GM19324 (cell line): ENCODE measurements around the gene MRPL42.
"Not testable (repeated sequence)": the region's sequence is repeated elsewhere in the genome, so short reads cannot be mapped to it uniquely, and the experiment has no call there.

ENCODE experiments used
- ATAC-seq: cut with Tn5 transposase; IDR thresholded peaks from one replicate; pipeline ENCODE4 v1.9.1; 2021; ENCODE audit warnings: mild to moderate bottlenecking, moderate library complexity; ENCODE audit not compliant: unreplicated experiment, low FRiP score

Gene MRPL42

DNA sequence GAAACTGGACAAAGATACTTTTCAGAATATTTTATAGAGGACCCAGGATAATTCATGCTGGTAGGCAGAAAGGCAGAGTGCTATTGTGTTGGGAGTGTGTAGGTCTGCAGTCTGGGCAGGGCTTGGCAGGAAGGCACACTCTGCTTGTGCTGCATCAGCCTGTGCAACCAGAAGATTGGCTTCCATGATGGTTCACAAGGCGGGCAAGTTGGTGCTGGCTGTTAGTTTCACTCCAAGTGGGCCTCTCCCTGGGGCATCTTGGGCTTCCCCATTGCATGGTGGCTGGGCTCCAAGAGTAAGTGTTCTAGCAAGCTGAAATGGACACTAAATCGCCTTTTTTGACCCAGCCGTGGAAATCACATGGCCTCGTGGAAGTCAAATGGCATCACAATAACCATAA is 23.7 kb upstream of the MRPL42 start:
- no peak for ATAC-seq

DNA sequence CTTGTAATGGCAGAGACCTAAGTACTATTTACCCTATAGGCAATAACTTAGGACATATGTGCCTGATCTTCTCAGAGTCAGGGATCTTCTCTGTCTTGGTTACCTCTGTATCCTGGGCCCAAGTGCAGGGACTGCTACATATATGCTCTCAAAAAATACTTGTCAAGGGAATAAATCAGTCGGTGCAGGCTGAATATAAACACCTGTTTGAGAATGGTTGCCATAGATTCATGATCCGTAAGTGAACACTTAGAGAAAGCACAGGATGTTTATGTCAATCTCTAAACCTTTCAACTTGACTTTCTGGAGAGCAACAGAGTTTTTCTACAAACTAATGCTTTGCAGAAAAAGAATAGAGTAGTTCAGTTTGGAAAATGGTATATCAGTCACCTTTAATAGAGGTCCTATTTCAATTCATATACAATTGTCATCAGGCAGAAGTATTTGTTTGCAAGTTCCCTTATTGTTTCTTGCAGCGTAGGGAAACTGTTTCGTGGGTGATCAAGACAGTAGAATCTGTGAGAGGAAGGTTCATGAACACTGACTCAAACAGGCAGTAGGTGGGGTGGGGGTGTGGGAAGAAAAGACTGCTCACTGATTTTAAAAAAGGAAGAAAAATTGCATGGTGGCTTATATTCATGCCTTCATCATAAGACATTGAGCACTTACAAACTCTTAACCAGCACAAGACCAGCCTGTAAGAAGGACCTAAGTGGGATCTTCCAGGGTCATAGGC is 19.6 kb upstream of the MRPL42 start:
- no peak for ATAC-seq

DNA sequence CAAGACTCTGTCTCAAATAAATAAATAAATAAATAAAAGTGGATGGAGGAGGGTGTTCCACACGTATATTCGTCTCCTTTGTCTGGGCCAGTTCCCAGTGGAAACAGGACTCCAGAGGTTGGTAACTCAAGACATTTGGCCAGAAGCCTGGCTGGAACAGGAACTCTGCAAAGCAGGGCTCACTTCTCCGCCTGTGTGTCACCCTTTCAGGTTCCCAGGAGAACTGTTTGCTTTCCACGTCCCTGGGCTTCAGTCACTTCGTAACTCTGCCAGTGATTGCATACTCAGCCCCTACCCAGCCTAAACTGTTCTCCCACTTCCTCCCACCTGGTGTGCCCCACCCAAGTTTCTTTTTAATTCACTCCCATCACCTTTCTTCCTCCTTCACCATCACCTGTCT is 18.5 kb upstream of the MRPL42 start:
- ATAC-seq: no peak

DNA sequence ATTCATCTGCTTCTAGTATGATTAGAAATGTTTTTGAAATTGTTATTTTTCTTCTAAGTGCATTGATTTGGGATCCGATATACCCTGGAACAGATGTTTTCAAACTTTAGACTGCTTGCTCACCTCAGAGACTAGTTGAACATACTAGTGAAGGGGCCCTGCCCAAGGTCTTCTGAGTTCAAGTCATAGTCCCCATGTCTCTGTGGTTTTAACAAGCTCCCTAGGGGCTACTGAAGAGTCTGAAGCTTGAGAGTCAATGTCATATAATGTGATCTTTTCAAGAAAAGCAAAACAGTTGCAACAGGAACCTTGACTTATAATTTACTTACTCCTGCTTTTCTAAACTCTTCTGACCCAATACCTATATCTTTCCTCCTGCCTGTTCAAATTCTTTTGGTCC is 18.0 kb upstream of the MRPL42 start:
- ATAC-seq: no peak

DNA sequence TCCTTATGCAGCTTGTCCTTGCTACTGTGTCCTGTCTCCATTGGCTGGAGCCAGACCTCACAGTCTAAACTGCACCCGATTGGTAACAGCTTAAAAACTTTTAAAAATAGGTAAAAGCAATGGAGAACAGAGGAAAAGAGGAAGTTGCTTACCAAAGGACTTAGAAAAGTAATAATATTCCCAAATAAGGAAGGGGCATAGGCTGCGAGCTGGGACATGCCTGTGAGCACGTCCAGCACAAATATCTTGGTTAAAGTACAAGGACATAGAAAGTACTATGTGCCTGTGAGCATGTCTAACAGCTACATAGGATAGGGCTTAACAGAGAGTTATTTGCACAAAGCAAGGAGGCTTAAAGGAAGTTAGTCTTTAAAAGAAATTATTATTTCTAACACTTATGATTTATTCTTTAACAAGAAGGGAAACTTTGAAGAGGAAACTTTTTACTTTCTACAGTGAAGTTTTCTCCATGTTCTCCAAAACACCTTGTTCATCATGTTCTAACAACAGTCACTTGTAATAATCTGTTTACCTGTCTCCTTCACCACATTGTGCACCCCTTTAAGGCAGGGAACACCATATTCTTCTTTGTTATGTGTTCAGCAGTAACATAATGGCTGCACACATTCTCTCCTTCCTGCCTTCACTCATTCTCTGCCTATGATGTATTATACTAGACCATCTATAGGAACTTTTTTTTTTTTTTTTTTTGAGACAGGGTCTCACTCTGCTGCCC is 15.7 kb upstream of the MRPL42 start:
- no peak for ATAC-seq

DNA sequence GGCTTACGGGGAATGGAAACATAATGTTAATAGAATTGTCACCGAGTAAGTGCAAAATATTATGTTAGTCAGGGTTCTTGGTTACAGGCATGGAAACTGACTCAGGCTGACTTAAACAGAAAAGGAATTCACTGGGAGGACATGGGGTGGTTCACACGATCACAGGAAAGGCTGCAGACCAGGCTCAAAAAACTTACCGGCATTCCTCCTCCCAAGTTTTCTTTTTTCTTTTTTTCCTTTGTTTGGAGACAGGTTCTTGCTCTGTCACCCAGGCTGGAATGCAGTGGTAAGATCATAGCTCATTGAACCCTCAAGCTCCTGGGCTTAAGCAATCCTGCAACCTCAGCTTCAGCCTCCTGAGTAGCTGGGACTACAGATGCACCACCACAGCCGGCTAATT is 13.7 kb upstream of the MRPL42 start:
- ATAC-seq: no peak

DNA sequence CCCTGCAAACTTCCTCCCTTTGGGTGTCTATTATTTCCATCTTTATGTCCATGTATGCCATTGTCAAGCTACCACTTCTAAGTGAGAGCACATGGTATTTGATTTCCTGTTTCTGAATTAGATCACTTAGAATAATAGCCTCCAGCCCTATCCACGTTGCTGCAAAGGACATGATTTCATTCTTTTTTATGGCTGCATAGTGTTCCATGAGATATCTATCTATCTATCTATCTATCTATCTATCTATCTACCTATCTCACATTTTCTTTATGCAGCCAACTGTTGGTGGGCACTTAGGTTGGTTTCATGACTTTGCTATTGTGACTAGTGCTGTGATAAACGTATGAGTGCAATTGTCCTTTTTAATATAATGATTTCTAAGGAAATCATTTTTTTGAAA is 11.2 kb upstream of the MRPL42 start:
- no peak for ATAC-seq

DNA sequence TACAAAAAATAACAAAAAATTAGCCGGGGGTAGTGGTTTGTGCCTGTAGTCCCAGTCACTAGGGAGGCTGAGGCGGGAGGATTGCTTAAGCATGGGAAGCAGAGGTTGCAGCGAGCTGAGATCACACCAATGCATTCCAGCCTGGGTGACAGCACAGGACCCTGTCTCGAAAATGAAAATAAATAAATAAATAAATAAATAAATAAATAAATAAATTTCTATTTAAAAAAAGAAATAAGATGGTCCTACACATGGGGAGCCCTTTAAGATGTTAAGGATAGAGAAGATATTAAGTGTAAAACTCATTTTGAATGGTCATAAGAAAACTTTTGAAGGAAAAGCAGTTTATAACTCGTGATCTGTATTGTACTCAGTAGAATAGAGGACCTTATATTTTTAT is 8.2 kb upstream of the MRPL42 start:
- no peak for ATAC-seq

DNA sequence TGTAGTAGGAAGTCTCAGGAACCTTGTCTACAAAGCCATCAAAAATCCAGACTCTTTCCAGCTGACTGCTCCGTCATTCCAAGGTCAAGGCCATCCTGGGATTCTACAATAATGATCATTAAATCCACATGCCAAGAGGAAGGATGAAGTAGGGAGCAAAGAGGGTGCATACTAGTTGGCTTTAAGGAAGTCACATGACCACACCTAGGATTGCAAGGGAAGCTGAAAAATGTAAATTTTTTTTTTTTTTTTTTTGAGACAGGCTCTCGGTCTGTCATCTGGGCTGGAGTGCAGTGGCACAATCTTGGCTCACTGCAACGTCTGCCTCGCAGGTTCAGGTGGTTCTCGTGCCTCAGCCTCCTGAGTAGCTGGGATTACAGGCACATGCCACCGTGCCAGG is 7.3 kb upstream of the MRPL42 start:
- ATAC-seq: no peak

DNA sequence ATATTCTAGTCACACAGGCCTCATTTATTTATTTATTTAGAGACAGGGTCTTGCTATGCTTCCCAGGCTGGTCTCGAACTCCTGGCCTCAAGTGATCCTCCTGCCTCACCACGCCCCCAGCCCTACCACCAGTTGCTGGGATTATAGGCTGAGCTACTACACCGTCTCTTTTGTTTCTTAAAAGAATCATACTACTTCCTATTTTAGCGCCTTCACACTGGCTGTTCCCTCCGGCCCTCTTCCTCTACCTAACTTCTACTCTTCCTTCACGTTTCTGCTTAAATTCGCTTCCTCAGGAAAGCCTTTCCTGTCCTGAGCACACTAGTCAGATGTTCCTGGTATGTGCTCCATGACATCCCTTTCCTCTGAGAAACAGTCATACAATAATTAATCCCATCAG is 6.4 kb upstream of the MRPL42 start:
- no peak for ATAC-seq

DNA sequence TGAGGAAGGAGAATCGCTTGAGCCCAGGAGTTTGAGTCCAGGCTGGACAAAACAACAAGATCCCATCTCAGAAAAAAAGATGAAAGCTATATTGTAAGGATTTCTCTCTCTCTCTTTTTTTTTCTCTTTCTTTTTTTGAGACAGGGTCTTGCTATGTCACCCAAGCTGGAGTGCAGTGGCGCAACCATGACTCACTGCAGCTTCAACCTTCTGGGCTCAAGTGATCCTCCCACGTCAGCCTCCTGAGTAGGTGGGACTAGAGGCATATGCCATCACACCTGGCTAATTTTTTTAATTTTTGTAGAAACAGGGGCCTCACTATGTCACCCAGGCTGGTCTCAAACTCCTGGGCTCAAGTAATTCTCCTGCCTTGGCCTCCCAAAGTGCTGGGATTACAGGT is 5.8 kb upstream of the MRPL42 start:
- no peak for ATAC-seq

DNA sequence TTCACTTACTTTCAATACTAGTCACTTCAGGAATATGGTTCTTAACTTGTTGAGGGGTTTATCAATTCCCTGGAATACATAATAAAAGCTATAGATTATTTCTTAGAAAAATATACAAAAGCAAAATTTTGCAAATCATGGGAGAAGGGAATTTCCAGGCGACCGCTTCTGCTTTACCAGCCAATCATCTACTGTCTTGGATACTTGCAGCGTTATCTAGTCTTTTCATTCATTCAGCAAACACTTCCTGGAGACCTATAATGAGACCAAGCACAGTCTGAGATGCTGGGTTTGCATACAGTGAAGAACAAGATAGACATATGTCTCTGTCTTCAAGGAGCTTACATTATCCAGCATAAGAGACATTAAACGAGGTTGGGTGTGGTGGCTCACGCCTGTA is 1.5 kb upstream of the MRPL42 start:
- no peak for ATAC-seq

DNA sequence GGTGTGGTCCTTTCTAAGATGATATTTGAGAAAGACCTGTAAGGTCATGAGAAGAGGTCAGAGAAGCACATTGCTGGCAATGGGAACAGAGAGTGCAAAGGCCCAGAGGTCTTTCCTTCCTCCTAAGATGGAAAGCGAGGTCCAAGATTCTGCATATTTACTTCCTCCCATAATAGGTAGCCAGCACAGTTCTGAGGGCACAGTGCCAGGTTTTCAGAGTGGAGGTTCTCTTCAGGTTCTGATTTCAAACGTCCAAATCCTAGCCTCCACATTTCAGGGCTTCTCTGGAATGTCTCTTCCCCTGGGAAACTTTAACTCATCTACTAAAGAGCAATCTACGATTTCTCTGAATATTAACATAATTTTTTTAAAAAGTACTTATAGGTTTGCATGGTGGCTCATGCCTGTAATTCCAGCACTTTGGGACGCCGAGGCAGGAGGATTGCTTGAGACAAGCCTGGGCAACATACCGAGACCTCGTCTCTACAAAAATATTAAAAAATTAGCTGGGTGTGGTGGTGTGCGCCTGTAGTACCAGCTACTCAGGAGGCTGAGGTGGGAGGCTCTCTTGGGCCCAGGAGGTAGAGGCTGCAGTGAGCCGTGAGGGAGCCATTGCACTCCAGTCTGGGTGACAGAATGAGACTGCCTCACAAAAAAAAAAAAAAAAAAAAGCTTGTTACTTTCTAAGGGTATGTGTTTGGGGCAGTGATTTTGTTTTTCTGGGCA is 526 bp upstream of the MRPL42 start:
- ATAC-seq: no peak

DNA sequence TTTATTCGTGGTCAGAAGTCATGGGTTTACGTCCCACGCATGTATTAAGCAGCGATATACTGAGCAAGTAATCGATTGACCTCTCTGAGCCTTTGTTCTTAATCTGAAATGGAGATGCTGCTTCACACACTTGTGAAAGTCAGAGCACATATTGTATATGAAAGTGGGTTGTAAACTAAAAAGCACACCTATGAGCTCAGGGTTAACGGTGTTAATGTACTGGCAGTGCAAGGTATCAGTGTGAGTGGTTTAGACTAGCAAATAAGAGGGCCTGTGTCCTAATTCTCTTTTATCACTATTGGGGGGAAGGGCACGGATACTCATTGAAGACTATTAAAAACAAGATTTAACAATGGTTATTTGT is 676 bp downstream of the MRPL42 start:
- ATAC-seq: peak; percentile 23

DNA sequence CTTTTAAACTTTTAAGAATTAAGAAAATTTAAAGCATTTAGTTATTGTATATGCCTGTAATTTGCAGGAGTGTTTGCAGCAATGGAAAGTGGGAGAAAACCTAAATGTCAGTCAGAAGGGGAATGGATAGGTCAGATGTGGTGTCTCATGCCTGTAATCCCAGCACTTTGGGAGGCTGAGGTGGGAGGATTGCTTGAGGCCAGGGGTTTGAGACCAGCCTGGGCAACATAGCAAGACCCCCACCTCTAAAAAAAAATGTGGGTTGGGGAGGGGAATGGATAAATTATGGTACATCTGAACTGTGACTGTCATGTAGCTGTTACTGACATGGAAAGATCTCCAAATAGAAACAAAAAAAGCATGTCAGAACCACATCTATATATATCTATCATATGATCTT is 2.1 kb downstream of the MRPL42 start:
- no peak for ATAC-seq

DNA sequence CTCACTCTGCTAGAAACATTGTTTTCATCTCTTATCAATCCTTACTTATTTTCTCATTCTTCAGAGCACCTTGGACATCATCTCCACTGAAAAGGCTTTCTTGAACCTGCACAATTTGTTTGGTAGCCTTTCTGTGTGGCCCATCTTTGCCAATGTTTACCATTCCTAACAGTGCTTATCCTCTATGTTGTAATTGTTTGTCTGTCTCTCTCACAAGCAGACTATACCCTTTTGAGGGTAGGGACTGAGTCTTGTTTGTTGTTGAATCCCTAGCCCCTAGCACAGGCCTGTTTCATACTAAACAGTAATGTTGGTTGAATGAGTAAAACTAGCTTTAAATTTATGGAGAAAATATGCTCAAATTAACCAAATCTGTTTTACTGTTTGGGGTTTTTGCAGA is 9.2 kb downstream of the MRPL42 start:
- ATAC-seq: no peak

DNA sequence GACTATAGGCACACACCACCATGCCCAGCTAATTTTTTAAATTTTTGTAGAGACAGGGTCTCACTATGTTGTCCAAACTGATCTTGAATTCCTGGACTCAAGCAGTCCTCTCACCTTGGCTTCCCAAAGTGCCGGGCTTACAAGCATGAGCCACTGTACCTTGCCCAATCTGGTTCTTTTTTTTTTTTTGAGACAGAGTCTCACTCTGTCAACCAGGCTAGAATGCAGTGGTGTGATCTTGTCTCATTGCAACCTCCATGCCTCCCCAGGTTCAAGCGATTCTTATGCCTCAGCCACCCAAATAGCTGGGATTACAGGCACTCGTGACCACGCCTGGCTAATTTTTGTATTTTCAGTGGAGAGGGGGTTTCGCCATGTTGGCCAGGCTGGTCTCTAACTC is 15.4 kb downstream of the MRPL42 start:
- no peak for ATAC-seq

DNA sequence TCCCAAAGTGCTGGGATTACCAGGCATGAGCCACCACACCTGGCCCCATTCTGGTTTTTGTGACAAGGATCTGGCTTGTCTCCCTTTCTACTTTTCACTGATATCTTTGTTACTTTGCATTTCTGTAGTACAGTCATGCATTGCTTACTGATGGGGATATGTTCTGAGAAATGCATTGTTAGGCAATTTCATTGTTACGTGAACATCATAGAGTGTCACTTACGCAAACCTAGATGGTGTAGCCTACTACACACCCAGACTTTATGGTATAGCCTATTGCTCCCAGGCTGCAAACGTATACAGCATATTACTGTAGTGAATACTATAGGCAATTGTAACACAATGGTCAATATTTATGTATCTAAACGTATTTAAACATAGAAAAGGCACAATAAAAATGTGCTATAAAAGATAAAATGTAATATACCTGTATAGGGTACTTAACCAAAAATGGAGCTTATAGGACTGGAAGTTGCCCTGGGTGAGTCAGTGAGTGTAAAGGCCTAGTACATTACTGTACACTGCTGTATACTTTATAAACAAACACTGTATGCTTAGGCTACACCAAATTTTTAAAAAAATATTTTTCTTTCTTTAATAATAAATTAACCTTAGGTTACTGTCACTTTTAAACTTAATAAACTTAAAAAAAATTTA is 16.0 kb downstream of the MRPL42 start:
- no peak for ATAC-seq

DNA sequence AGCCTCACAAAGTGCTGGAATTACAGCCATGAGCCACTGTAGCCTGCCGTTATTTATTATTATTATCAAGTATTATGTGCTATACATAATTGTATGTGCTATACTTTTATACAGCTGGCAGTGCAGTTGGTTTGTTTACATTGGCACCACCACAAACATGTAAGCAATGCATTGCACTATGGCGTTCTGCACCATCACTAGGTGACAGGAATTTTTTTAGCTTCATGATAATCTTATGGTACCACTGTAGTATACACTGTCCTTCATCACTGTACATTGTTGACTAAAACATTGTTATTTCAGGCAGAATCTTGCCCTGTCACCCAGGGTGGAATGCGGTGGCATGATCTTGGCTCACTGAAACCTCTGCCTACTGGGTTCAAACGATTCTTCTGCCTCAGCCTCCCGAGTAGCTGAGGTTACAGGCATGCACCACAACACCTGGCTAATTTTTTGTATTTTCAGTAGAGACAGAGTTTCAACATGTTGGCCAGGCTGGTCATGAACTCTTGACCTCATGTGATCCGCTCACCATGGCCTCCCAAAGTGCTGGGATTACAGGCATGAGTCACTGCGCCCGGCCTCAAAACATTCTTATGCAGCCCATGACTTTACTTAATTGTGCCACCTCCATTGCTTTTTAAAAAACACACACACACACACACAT is 17.1 kb downstream of the MRPL42 start:
- no peak for ATAC-seq

DNA sequence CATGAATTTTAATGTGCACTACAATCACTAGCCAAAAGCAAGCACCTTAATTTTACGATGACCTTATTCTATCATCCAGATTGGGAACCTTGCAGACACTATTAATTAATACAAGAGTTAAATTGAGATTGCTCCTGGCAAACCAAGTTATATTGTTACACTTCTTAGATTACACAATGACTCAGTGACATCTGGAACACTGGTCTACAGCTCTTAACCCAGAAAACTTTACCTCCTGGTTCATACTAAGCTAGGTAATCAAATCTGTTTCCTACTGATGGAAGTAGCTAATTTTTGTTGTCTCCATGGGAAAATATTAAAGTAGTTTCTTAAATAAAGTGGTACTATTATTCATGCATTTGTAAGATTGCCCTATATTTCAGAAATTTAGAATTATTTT is 25.5 kb downstream of the MRPL42 start:
- ATAC-seq: not testable (repeated sequence)

DNA sequence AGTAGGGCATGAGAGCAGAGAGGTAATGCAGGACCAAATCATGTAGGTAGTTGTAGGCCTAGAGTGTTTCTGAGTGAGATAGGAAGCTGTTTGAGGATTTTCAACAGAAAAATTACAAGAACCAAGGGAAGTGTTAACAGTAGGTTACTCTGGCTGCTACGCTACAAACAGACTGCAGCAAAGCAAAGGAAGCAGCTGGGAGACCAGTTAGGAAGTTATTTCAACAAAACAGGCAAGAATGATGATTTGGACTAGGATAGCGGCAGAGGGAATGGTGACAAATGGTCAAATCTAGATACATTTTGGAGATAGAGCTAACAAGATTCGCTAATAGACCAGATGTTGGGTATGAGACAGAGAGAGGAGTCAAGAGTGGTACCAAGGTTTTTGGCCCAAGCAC is 26.8 kb downstream of the MRPL42 start:
- no peak for ATAC-seq
